Stimulated activated naive CD4-positive, alpha-beta T cell treated with Interleukin-2 at 50 U/mL for 16 hours (primary cell): ENCODE measurements around the gene TTL.

ENCODE experiments used
- DNase-seq: peaks from one replicate; lab custom pipeline; 2025; lab: John Stamatoyannopoulos, UW

The TTL gene

GRCh38 chr2:112583497-112584133 lies 101.7 kb downstream of the TTL start:
- no peak for DNase-seq

- peak; percentile 93 for DNase-seq
Measured at GRCh38 chr2:112584134-112584890, 102.4 kb downstream of the TTL start, which contains the start of gene CHCHD5. Gene CHCHD5 (plus strand): TSS chr2:112584609. CDS start chr2:112584648, 39 bp downstream.

DNA sequence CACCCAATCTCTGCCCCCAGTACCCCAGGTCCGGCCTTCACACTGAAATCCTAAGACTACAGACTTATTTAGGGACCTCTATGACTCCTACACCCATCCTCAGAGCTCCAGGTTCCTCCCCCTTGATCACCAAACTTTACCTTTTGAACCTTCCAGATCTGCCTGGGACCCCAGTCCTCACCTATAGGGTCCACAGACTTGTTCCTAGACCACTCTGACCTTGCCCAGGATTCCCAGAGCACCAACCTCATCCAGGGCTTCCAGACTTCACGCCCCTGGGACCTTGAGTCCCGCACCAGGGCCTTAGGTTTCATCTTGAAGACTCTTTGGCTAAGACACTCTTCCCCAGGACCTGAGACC lies 102.9 kb downstream of the TTL start:
- no peak for DNase-seq

DNA sequence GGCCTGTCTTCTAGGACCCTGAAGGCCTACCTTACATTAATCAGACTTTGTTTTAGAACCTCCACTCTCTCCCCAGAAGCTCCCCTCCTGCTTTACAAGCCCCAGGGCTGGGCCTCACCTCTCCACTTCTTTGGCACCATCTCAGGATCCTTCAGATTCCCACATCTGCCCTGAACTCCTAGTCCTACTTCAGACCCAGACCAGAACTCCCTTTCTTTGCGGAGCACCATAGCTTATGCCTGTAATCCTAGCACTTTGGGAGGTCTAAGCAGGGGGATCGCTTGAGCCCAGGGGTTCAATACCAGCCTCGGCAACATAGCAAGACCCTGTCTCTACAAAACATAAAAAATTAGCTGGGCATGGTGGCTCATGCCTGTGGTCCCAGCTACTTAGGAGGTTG lies 103.4 kb downstream of the TTL start:
- DNase-seq = no peak

- DNase-seq = no peak
Measured at GRCh38 chr2:112585873-112586464, 104.0 kb downstream of the TTL start.

DNA sequence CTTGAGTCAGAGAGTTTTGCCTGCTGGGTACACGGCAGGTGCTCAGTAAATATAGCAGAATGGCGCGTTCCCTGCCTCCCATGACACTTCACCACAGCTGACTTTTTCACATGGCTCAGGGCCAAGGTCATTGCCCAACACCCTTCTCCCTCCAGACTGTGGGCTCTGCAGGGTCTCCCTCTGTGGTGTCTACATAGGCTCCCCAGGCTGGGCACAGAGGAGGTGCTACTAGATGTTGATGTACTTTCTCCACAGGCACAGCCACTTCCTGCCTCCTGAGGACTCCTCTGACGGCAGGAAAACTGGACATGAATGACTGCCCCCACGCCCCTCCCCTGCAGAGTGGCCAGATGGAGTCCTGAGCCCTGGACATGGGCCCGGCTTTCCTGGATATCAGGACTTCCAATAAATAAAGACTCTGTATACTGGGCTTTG lies 106.7 kb downstream of the TTL start:
- DNase-seq = no peak
